Smooth muscle cell of the pulmonary artery (primary cell): ENCODE data around the gene AGPAT3. TPM values are rescaled to one million over a fixed set of nuclear protein-coding genes. Genes with fewer than 3 reads are reported as not detected.

Experiments
- total RNA-seq: library from RNA; depleted of rRNA; stranded (reverse); fragments of >200 nt; gene quantifications from 2 replicates; pipeline ENCODE4 v1.2.3, GENCODE V29; 2014

AGPAT3 gene
- total RNA-seq = 88.6 and 122 TPM in 2 replicates

GRCh38 chr21:43864962-43865539 is at the start of gene AGPAT3:
TSS of gene AGPAT3 (plus strand) at chr21:43865223. CDS start at chr21:43959682, 94,459 bp downstream.

GRCh38 chr21:44011579-44012473 is 146.8 kb downstream of the AGPAT3 start, which contains the start of gene TRAPPC10:
TSS of gene TRAPPC10 (plus strand) at chr21:44012309. CDS start at chr21:44012494, 185 bp downstream.

Other genes starting within 250 kb of the AGPAT3 start
- 1.3 and 2.8 TPM in 2 replicates for gene HSF2BP, start 205.7 kb upstream of the AGPAT3 start, total RNA-seq
- gene RRP1B, start 205.7 kb upstream of the AGPAT3 start, total RNA-seq = 13.9 and 23.4 TPM in 2 replicates
- gene PDXK, start 146.1 kb upstream of the AGPAT3 start, total RNA-seq = 138 and 187 TPM in 2 replicates
- gene CSTB, start 88.9 kb upstream of the AGPAT3 start, total RNA-seq = 12.9 and 26.7 TPM in 2 replicates
- gene RRP1, start 75.6 kb upstream of the AGPAT3 start, total RNA-seq = 14.0 and 24.6 TPM in 2 replicates
- 21.4 and 28.6 TPM in 2 replicates for gene TRAPPC10, start 147.1 kb downstream of the AGPAT3 start, total RNA-seq
- gene PWP2, start 242.2 kb downstream of the AGPAT3 start, total RNA-seq = 6.1 and 27.1 TPM in 2 replicates